ENCODE measurements around the gene AGPAT1.
A peak's percentile ranks its signal among the peaks of the same experiment; 100 is the strongest.
"Not testable (repeated sequence)": the region's sequence is repeated elsewhere in the genome, so short reads cannot be mapped to it uniquely, and the experiment has no call there.

The AGPAT1 gene

GRCh38 chr6:32186151-32186840 lies 10.4 kb upstream of the AGPAT1 start:
- FAIRE-seq = not testable (repeated sequence)

DNA sequence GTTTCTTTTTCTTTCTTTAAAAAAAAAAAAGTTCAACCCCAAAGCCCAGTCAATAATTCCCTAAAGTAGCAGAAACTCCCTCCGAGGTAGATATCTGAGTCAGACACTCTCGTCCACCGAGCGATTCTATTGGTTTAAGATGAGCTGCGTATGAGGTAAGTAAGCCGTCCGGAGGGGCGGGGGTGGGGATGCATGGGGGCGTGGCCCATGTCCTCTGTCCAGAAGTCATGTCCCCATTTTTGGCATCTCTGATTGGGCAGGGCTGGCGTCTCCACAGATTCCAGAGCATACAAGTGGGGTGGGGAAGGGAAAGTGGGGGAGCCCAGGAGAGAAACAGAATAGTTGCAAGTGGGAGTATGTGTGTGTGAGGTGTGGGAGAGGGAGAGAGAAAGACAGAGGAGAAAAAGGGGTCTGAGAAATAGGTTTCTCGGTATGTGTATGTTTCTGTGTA lies 9.8 kb upstream of the AGPAT1 start:
- FAIRE-seq = not testable (repeated sequence)

DNA sequence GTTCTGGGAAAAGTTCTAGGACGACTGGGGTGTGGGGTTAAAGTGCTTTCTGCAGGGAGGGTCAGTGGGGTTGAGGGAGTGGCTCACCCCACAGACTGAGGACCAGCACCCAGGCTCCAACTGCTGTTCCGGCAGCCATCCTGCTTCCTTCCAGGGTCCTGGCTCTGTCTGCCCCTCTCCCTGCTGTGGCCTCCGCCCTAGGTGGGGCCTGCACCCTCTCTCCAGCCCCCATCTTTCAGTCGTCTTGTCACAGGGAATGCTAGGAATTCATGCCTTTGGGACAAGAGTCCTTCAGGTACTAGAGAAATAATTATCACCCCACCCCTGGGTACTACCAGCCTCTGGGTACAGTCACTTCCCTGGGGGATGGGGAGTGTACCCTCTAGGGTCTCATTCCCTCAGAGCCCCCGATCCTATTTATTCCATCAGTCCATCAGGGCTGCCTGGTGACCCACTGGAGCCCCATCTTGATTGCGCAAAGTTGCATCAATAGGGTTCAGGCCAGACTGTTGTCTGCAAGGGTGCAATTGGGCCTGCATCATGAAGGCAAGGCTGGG lies 8.3 kb upstream of the AGPAT1 start, which contains the start of gene AGER:
Gene AGER (minus strand): TSS at position 170 of the 557 bp plus-strand sequence. CDS start 31 bp downstream, at position 139.
- FAIRE-seq = no peak

GRCh38 chr6:32183483-32184083 lies 7.7 kb upstream of the AGPAT1 start:
- FAIRE-seq = no peak

DNA sequence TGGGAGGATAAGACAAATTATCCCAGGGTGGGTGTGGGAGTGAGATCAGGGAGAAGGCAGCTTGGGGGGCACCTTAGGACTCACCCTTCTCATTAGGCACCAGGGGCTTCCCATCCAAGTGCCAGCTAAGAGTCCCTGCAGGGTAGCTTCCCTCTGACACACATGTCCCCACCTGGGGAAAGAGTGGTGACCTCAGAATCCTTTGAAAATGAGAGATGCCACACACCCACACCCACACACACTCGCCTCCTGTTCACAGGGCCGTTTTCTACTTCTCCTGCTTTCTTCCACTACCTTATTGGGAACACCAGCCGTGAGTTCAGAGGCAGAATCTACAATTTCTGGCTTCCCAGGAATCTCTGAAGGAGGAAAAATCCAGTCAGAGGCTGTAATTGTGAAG lies 7.1 kb upstream of the AGPAT1 start:
- FAIRE-seq = no peak

- FAIRE-seq = no peak
Observed at GRCh38 chr6:32182555-32182981, 6.7 kb upstream of the AGPAT1 start.

DNA sequence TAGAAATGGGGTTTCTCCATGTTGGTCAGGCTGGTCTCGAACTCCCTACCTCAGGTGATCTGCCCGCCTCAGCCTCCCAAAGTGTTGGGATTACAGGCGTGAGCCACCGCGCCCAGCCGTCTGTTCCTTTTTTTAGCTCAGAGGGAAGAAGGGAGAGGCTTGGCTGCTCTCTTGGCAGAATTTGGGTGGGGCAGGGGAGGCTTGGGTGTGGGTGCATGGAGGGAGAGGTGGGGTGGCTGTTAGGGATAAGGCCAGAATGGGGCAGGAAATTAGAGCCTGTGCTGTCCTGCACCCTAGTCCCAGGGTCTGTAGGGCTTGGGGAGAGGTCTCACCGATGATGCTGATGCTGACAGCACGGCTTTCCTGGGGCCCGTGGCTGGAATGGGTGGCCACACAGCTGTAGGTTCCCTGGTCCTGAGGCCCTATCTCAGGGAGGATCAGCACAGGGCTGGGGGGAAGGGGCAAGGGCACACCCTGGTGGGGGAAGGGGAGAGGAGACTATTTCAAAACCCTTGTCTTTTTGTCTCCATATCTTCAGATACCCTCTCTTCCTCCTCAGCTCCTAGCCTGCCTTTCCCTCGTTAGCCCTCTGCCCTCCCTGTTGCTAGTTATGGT lies 6.1 kb upstream of the AGPAT1 start:
- FAIRE-seq = no peak

GRCh38 chr6:32181148-32181702 lies 5.3 kb upstream of the AGPAT1 start:
- no peak for FAIRE-seq

- FAIRE-seq = no peak
Observed at GRCh38 chr6:32179766-32180405, 4.0 kb upstream of the AGPAT1 start.

- FAIRE-seq = no peak
Observed at GRCh38 chr6:32178547-32179440, 2.9 kb upstream of the AGPAT1 start.

GRCh38 chr6:32177788-32178546 lies 2.1 kb upstream of the AGPAT1 start, which contains the start of gene RNF5:
TSS of gene RNF5 (plus strand) at chr6:32178405. CDS start at chr6:32178512, 107 bp downstream.
- peak; percentile 95 for FAIRE-seq

GRCh38 chr6:32177183-32177787 lies 1.4 kb upstream of the AGPAT1 start:
- no peak for FAIRE-seq

- FAIRE-seq = no peak
Observed at GRCh38 chr6:32176476-32177182, 745 bp upstream of the AGPAT1 start.

GRCh38 chr6:32175322-32175710 lies 568 bp downstream of the AGPAT1 start:
- FAIRE-seq = no peak

DNA sequence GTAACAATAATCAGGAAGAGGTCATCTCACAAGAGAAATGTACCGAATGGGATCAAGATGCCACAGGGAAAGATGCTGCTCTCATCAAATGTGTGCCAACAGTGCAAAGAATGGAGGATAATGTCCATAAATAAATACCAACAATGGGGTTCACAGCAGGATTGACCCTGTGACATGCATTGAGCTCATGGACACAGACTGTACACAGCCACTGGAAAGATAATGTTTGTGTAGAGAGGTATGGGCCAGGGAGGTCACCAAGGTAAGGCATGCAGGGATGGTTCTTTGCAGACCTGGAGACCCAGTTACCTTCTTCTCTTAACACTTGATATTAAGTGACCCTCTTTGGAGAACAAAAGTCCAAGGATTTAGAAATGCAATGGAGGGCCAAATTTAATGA lies 1.5 kb downstream of the AGPAT1 start:
- no peak for FAIRE-seq

DNA sequence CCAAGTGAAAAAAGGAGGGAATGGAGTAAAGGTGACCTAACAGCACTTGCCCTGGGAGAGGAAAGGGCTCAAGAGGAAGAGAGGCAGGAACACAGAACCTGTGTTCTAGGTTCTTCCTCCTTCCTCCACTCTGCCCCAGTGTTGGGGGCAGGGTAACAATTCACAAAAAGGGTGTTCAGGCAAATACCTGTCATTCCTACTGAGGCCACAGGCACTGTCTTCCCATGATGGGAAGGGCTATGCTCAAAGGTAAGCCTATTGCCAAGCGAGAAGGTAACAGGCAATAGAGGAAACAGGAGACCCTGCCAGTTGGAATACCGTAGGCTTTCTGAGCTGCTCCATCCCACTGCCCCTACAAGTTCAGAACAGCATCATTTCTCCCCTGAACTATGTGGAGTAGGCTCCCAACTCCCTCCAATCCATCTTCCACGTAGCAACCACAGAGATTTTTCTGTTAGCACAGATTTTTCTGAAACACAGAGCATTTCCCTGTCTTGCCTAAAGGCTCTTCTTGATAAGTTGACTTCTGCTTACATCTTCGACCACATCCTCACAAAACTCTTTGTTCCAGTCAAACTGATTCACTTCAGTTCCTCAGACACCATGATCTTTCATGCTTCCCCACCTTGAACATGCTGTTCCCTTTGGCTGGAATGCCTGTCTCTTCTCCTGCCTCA lies 2.7 kb downstream of the AGPAT1 start:
- FAIRE-seq = no peak

DNA sequence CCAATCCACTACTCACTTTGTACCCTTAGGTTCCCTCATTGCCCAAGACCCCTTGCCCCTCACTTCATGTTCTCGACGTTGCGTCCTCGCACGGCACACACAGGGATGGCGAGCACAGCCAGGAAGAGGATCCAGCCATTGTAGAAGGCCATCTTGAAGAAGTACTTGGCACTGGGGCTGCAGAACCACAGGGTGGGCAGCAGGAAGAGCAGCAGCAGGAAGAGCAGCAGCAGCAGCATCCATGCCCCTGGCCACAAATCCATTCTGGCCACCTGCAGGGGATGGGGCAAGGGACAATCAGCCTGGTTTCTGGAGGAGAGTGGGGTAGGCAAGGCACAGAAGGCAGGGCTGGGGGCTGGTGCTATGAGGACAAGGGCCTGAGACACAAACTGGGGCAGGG lies 4.7 kb downstream of the AGPAT1 start:
- FAIRE-seq = no peak

GRCh38 chr6:32170294-32170693 lies 5.6 kb downstream of the AGPAT1 start:
- FAIRE-seq = no peak

Measured in colon (tissue), 2 donors.